Stomach smooth muscle (tissue), 2 donors: ENCODE data around the gene COL25A1.

Experiments
- H3K27ac ChIP-seq: one replicate; pipeline ENCODE4 v1.7.0; 2013; ENCODE audit warnings: mild to moderate bottlenecking, low read length, inconsistent platforms
- H3K27me3 ChIP-seq, 2 donors: one replicate each; pipeline ENCODE4 v1.7.0; 2013; ENCODE audit warnings: low read length in 2 of 2; ENCODE audit not compliant: insufficient read depth in 2 of 2, control insufficient read depth in 1 of 2
- H3K36me3 ChIP-seq, 2 donors: one replicate each; pipeline ENCODE4 v1.7.0; 2013; ENCODE audit warnings: low read length in 2 of 2; ENCODE audit not compliant: control insufficient read depth in 2 of 2, insufficient read depth in 2 of 2
- H3K4me1 ChIP-seq: one replicate; pipeline ENCODE4 v1.7.0; 2013; ENCODE audit warnings: low read length; ENCODE audit not compliant: control insufficient read depth, insufficient read depth
- H3K4me3 ChIP-seq, 2 donors: one replicate each; pipeline ENCODE4 v1.7.0; 2013; ENCODE audit warnings: low read length in 2 of 2
- H3K9ac ChIP-seq, 2 donors: one replicate each; pipeline ENCODE4 v1.7.0; 2013; ENCODE audit warnings: low read length in 2 of 2, mild to moderate bottlenecking in 1 of 2
- H3K9me3 ChIP-seq, 2 donors: one replicate each; pipeline ENCODE4 v1.7.0; 2013; ENCODE audit warnings: low read length in 2 of 2; ENCODE audit not compliant: control insufficient read depth in 2 of 2
- donor health status: healthy.
- donor health status: Pancreatic carcinoma.

The COL25A1 gene

DNA sequence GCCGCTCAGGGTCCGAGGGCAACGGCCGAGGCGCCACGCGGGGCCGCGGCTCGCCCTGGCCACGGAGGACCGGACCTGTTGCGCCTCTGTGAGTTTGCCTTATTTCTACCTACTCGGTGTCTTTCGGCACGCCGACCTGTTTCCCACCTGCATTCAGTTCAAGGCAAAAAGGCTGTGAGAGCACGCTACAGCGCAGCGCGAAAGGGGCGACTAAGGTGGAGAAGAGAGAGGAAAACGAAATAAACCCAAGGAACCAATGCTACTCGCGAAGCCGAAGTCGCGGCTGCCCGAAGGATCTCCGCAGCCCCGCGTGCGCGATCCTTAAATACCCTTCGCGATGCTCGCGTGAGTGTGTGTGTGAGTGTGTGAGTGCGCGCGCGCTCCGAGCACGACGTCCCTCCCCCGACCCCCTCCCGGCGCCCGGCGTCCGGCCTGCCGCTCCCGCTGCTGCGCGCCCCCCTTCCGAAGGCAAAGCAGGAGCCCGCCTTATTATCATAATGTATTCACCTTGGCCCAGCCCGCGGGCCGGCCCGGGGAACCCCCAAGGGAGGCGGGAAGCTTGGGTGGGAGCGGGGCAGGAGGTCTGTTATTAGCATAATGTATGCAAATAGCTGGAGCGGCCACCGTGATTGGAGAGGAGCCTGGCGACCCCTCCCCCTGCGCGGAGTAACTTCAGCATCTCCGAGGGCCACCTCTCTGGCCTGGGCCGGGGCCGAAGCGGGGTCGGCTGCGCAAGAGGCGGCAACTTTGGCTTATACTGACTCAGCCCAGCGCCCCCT is at the start of gene COL25A1:
TSS of gene COL25A1 (minus strand) at position 298 of the 779 bp plus-strand sequence.
- peaks cover 22 to 41% of the 10 kb centered on the region in 2 donors for H3K27me3 ChIP-seq
- H3K9me3 ChIP-seq = no peaks in the 10 kb centered on the region
- peaks cover 13% of the 10 kb centered on the region for H3K4me1 ChIP-seq
- H3K4me3 ChIP-seq = peak within 1 kb of the TSS; percentile 77 to 78
- H3K36me3 ChIP-seq = no peaks in the 10 kb centered on the region
- H3K27ac ChIP-seq = no peak within 1 kb of the TSS
- H3K9ac ChIP-seq = peak within 1 kb of the TSS in 1 of 2 donors; percentile 29

GRCh38 chr4:109350121-109350520 is 47.7 kb upstream of the COL25A1 start:
- Histone ChIP-seq H3K27me3 (no peaks in the 10 kb centered on the region), H3K36me3 (no peaks in the 10 kb centered on the region), H3K27ac (no peak overlapping the region), H3K9ac (no peak overlapping the region), H3K4me1 (no peaks in the 10 kb centered on the region), H3K9me3 (peaks cover 0 to 8% of the 10 kb centered on the region in 2 donors), H3K4me3 (no peak overlapping the region)

- no peaks in the 10 kb centered on the region for H3K4me1 ChIP-seq
- no peaks in the 10 kb centered on the region for H3K36me3 ChIP-seq
- H3K9ac ChIP-seq = no peak overlapping the region
- H3K27ac ChIP-seq = no peak overlapping the region
- no peaks in the 10 kb centered on the region for H3K9me3 ChIP-seq
- H3K27me3 ChIP-seq = no peaks in the 10 kb centered on the region
- no peak overlapping the region for H3K4me3 ChIP-seq
Measured at GRCh38 chr4:109334129-109335105, 32.0 kb upstream of the COL25A1 start.

DNA sequence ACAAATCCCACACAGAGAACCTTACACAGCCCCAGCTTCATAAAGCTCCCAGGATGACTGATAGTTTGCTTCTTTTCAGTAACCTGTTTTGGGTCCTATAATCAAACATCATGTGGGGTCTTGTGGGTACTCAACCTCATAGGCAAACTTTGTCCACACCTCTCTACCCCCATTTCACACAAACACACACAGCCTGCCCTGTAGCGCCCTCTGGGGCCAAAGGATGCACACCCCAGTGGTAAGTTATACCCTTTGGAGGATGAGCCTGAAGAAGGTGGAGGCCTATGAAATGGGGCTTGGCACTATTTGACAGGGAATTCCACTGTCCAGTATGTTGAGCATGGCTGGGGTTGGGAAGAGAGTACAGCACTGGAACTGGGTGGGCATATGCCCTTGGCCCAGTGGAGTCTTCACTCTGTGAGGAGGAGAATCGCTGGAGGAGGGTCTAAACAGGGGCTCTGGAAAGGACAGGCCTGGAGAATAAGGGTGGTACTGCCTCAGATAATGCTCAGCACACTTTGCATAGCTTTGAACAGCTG is 30.5 kb upstream of the COL25A1 start:
- Histone ChIP-seq H3K27me3 (no peaks in the 10 kb centered on the region), H3K36me3 (no peaks in the 10 kb centered on the region), H3K9ac (no peak overlapping the region), H3K27ac (no peak overlapping the region), H3K4me1 (no peaks in the 10 kb centered on the region), H3K9me3 (no peaks in the 10 kb centered on the region), H3K4me3 (no peak overlapping the region)

DNA sequence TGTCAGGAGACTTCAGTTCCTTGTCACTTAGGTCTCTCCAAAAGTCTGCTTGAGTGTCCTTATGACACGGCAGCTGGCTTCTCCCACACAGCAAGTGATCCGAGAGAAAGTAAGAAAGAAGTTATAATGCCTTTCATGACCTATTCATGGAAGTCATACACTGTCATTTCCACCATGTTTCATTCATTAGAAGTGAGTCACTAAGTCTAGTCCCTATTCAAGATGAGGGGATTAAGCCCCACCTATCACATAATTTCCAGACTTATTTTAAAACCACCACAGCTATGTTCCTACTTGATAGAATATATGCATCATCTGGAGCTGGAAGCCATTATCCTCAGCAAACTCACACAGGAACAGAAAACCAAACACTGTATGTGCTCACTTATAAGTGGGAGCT is 25.2 kb upstream of the COL25A1 start:
- Histone ChIP-seq H3K9ac (no peak overlapping the region), H3K4me1 (no peaks in the 10 kb centered on the region), H3K27ac (no peak overlapping the region), H3K9me3 (peaks cover 0 to 4% of the 10 kb centered on the region in 2 donors), H3K36me3 (no peaks in the 10 kb centered on the region), H3K4me3 (no peak overlapping the region), H3K27me3 (no peaks in the 10 kb centered on the region)

- no peak overlapping the region for H3K4me3 ChIP-seq
- peaks cover 0 to 4% of the 10 kb centered on the region in 2 donors for H3K9me3 ChIP-seq
- no peaks in the 10 kb centered on the region for H3K4me1 ChIP-seq
- H3K9ac ChIP-seq = no peak overlapping the region
- H3K27ac ChIP-seq = no peak overlapping the region
- no peaks in the 10 kb centered on the region for H3K36me3 ChIP-seq
- H3K27me3 ChIP-seq = no peaks in the 10 kb centered on the region
Measured at GRCh38 chr4:109325698-109326097, 23.2 kb upstream of the COL25A1 start.

GRCh38 chr4:109323348-109323747 is 20.9 kb upstream of the COL25A1 start:
- no peak overlapping the region for H3K27ac ChIP-seq
- H3K27me3 ChIP-seq = no peaks in the 10 kb centered on the region
- no peak overlapping the region for H3K9ac ChIP-seq
- H3K4me1 ChIP-seq = no peaks in the 10 kb centered on the region
- peaks cover 0 to 4% of the 10 kb centered on the region in 2 donors for H3K9me3 ChIP-seq
- H3K4me3 ChIP-seq = no peak overlapping the region
- H3K36me3 ChIP-seq = no peaks in the 10 kb centered on the region

GRCh38 chr4:109321232-109321631 is 18.8 kb upstream of the COL25A1 start:
- H3K27ac ChIP-seq = no peak overlapping the region
- H3K4me3 ChIP-seq = no peak overlapping the region
- H3K4me1 ChIP-seq = no peaks in the 10 kb centered on the region
- H3K9me3 ChIP-seq = peaks cover 0 to 4% of the 10 kb centered on the region in 2 donors
- H3K27me3 ChIP-seq = no peaks in the 10 kb centered on the region
- H3K9ac ChIP-seq = no peak overlapping the region
- no peaks in the 10 kb centered on the region for H3K36me3 ChIP-seq

DNA sequence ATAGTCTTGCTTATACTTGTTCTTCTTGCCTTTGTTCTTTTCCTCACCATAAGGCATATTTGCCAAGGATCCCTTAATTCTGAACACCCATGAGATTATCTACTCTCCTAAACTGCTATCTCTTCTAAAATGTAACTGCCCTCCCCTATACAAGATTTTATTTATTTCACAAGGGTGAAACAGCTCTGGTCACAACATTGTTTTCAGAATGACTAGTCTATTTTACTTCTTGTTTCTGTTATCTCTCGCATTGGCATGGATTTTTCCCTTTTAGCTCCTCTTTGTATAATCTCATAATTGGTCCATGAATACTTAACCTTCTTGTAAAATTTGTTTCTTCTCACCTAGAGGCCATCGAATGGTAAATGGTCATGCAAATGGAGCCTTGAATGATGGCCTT is 17.2 kb upstream of the COL25A1 start:
- Histone ChIP-seq H3K27me3 (no peaks in the 10 kb centered on the region), H3K4me1 (no peaks in the 10 kb centered on the region), H3K36me3 (no peaks in the 10 kb centered on the region), H3K27ac (no peak overlapping the region), H3K9me3 (peaks cover 0 to 8% of the 10 kb centered on the region in 2 donors), H3K9ac (no peak overlapping the region), H3K4me3 (no peak overlapping the region)

DNA sequence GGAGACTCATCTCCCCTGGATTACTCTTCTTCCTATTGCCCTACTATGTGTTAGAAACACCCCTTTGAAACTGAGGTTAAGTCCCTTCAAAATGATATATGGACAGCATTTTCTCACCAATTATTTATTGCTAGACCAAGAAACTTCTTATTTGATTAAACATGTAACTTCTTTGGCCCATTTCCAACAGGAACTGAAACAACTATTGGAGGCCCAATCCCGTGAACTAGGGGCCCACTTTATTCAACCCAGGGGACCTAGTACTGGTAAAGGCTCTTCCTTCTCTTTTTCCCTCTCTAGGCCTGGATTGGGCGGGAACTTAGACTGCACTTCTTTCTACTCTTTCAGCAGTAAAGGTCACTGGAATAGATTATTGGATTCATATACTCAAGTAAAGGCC is 16.7 kb upstream of the COL25A1 start:
- H3K4me1 ChIP-seq = no peaks in the 10 kb centered on the region
- H3K36me3 ChIP-seq = no peaks in the 10 kb centered on the region
- no peak overlapping the region for H3K9ac ChIP-seq
- H3K4me3 ChIP-seq = no peak overlapping the region
- H3K27me3 ChIP-seq = no peaks in the 10 kb centered on the region
- no peak overlapping the region for H3K27ac ChIP-seq
- peaks cover 3 to 8% of the 10 kb centered on the region in 2 donors for H3K9me3 ChIP-seq
